Measurements from ENCODE around the gene GGCT.

DNA sequence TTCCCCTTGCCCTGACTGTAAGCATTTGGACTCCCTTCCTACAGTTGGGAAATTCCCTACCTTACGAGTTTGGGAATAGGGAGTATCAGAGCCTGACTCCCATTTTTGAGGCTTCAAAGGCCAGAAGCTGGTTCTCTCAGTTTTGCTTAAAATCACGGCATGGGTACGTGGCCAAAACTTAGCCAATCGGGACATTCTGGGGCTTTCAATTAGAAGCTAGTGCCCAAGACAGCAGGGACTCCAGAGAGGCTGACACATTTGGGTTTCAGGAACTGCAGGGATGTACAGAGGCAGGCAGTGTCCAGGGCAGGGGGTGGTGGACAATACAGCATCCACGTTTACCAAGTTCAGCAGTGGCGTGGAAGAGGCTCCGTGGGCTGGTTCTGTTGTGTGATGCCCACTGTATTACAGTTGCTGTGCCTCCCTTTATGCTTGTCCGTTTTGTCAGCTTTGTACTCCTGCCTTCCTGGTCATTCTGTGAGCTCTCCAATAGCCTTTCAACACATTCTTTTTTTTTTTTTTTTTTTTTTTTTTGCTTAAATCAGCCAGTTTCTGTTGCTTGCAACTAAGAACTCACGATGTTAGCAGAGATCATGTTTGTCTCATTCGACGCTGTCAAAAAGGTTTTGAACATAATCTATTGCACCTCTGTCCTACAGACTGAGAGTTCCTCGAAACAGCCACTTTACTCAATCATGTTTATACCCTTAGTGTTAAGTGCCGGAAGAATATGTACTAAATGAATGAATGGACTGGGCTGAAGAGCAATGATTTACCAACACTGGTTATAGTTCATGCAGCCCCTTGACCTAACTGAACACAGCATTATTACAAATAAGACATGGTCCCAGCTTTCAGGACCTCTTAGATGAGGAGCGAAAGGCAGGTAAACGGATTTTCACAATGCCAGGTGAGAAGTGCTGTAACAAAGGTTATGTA lies 1.1 kb downstream of the GGCT start:
- TF ChIP-seq POLR2AphosphoS5 (IDR thresholded peaks at IDR 0.05) (no peak), POLR2A (IDR thresholded peaks at IDR 0.05) (no peak)
- TF ChIP-seq, protein P1, sequence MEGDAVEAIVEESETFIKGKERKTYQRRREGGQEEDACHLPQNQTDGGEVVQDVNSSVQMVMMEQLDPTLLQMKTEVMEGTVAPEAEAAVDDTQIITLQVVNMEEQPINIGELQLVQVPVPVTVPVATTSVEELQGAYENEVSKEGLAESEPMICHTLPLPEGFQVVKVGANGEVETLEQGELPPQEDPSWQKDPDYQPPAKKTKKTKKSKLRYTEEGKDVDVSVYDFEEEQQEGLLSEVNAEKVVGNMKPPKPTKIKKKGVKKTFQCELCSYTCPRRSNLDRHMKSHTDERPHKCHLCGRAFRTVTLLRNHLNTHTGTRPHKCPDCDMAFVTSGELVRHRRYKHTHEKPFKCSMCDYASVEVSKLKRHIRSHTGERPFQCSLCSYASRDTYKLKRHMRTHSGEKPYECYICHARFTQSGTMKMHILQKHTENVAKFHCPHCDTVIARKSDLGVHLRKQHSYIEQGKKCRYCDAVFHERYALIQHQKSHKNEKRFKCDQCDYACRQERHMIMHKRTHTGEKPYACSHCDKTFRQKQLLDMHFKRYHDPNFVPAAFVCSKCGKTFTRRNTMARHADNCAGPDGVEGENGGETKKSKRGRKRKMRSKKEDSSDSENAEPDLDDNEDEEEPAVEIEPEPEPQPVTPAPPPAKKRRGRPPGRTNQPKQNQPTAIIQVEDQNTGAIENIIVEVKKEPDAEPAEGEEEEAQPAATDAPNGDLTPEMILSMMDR (IDR thresholded peaks at IDR 0.05), result no peak

Measured in upper lobe of left lung (tissue), 4 donors.